H1 (cell line): ENCODE data around the gene RPS15. TPM values are rescaled to one million over a fixed set of nuclear protein-coding genes. Genes with fewer than 3 reads are reported as not detected.

Experiments
- CTCF ChIA-PET: fragments of 300-600 bp; sonication (Branson Sonifier 250); formaldehyde crosslinking; loops from one replicate; lab custom pipeline; 2021; ENCODE audit not compliant: partially characterized antibody; lab: Charles Lee
- POLR2A ChIA-PET: fragments of 300-600 bp; sonication (Branson Sonifier 250); formaldehyde crosslinking; loops from one replicate; lab custom pipeline; 2021; ENCODE audit warnings: inconsistent platforms; ENCODE audit not compliant: partially characterized antibody; lab: Charles Lee
- DNase-seq, 2 experiments: peaks; one replicate each; pipeline versions ENCODE4 v3.0.0 to v3.0.0-alpha.2; 2010 to 2022; ENCODE audit warnings: low spot score in 2 of 2, low read depth in 1 of 2, mixed read lengths in 1 of 2
- FAIRE-seq: peaks from 2 replicates; lab custom pipeline; 2011; peaks lifted over from hg19 to GRCh38; lab: Jason Lieb, UNC
- H2AFZ ChIP-seq: 2 replicates; pipeline ENCODE4 v1.8.1; 2012; ENCODE audit warnings: low read length, inconsistent platforms
- H2AK5ac ChIP-seq: 2 replicates; pipeline ENCODE4 v1.6.1; 2013; ENCODE audit warnings: low read depth, low read length
- H2BK120ac ChIP-seq: replicated peaks from 2 replicates; pipeline ENCODE3; 2013; ENCODE audit warnings: low read depth, low read length, inconsistent platforms
- H2BK12ac ChIP-seq: 2 replicates; pipeline ENCODE4 v1.6.1; 2013; ENCODE audit warnings: low read depth, low read length
- H2BK15ac ChIP-seq: 2 replicates; pipeline ENCODE4 v1.6.1; 2013; ENCODE audit warnings: low read length
- H2BK20ac ChIP-seq: 2 replicates; pipeline ENCODE4 v1.6.1; 2013; ENCODE audit warnings: low read length
- H2BK5ac ChIP-seq: 2 replicates; pipeline ENCODE4 v1.6.1; 2013; ENCODE audit warnings: low read depth, low read length
- H3K14ac ChIP-seq: 2 replicates; pipeline ENCODE4 v1.6.1; 2013; ENCODE audit warnings: inconsistent platforms; ENCODE audit not compliant: insufficient read length
- H3K18ac ChIP-seq: 2 replicates; pipeline ENCODE4 v1.6.1; 2013; ENCODE audit warnings: low read length; ENCODE audit errors: extremely low read depth
- H3K23ac ChIP-seq: 2 replicates; pipeline ENCODE4 v1.6.1; 2013; ENCODE audit warnings: inconsistent platforms; ENCODE audit not compliant: insufficient read length
- H3K23me2 ChIP-seq: 2 replicates; pipeline ENCODE4 v1.6.1; 2013; ENCODE audit warnings: low read depth, low read length
- H3K27ac ChIP-seq: 2 replicates; pipeline ENCODE4 v1.6.1; 2011; ENCODE audit warnings: low read depth, low read length, inconsistent platforms
- H3K27me3 ChIP-seq, 4 experiments: replicated peaks in 1 of 4; 1 replicate in 1 of 4; 2 replicates in 3 of 4; pipeline versions ENCODE4 v1.6.1 to v1.8.1; 2011 to 2013; ENCODE audit warnings: low read length in 3 of 4, mild to moderate bottlenecking in 3 of 4, inconsistent platforms in 2 of 4, mixed read lengths in 2 of 4, moderate library complexity in 1 of 4; ENCODE audit not compliant: control insufficient read depth in 3 of 4, insufficient read depth in 3 of 4; ENCODE audit errors: extremely low read depth in 1 of 4
- H3K36me3 ChIP-seq, 4 experiments: 2 replicates each; pipeline versions ENCODE4 v1.6.1 to v1.8.1; 2011 to 2013; ENCODE audit warnings: mild to moderate bottlenecking in 4 of 4, low read length in 3 of 4, moderate library complexity in 2 of 4, control low read depth in 1 of 4, inconsistent platforms in 1 of 4; ENCODE audit not compliant: insufficient read depth in 4 of 4, control insufficient read depth in 2 of 4
- H3K4ac ChIP-seq: replicated peaks from 2 replicates; pipeline ENCODE3; 2013; ENCODE audit warnings: low read length, low read depth, mixed read lengths, inconsistent platforms; ENCODE audit not compliant: insufficient read length
- H3K4me1 ChIP-seq, 4 experiments: replicated peaks in 1 of 4; 1 replicate in 1 of 4; 2 replicates in 3 of 4; pipeline versions ENCODE4 v1.6.1 to v1.8.1; 2011 to 2013; ENCODE audit warnings: low read length in 3 of 4, inconsistent platforms in 2 of 4, mixed read lengths in 1 of 4; ENCODE audit not compliant: insufficient read depth in 4 of 4, control insufficient read depth in 3 of 4
- H3K4me2 ChIP-seq, 2 experiments: 2 replicates each; pipeline versions ENCODE4 v1.6.1 to v1.8.1; 2011 to 2013; ENCODE audit warnings: low read depth in 2 of 2, low read length in 2 of 2, control low read depth in 1 of 2, inconsistent platforms in 1 of 2, mild to moderate bottlenecking in 1 of 2; ENCODE audit not compliant: insufficient read depth in 1 of 2
- H3K4me3 ChIP-seq, 4 experiments: fragments of 200-600, 300-600 bp in 1 of 4; sonication (generic), shearing (Covaris generic), sonication (Bioruptor Twin) in 1 of 4; 2 replicates each; pipeline versions ENCODE4 v1.5.1 to v1.8.1; 2011 to 2016; ENCODE audit warnings: low read length in 4 of 4, low read depth in 3 of 4, control low read depth in 2 of 4, inconsistent platforms in 2 of 4, mild to moderate bottlenecking in 2 of 4, mixed read lengths in 1 of 4, moderate library complexity in 1 of 4; ENCODE audit not compliant: insufficient read depth in 2 of 4; ENCODE audit errors: extremely low read depth in 1 of 4
- H3K56ac ChIP-seq: replicated peaks from 2 replicates; pipeline ENCODE3; 2013; ENCODE audit warnings: low read depth, mild to moderate bottlenecking, mixed read lengths, low read length, inconsistent platforms; ENCODE audit not compliant: insufficient read length
- H3K79me1 ChIP-seq: 2 replicates; pipeline ENCODE4 v1.6.1; 2013; ENCODE audit warnings: low read depth, low read length, control low read depth
- H3K79me2 ChIP-seq, 2 experiments: 2 replicates each; pipeline versions ENCODE4 v1.6.1 to v1.8.1; 2012 to 2013; ENCODE audit warnings: low read length in 2 of 2, mild to moderate bottlenecking in 2 of 2, inconsistent platforms in 1 of 2; ENCODE audit not compliant: insufficient read depth in 2 of 2, control insufficient read depth in 1 of 2
- H3K9ac ChIP-seq, 4 experiments: replicated peaks in 1 of 4; 1 replicate in 1 of 4; 2 replicates in 3 of 4; pipeline versions ENCODE4 v1.6.1 to v1.8.1; 2011 to 2013; ENCODE audit warnings: low read depth in 3 of 4, low read length in 3 of 4, control low read depth in 2 of 4, mild to moderate bottlenecking in 2 of 4, moderate library complexity in 2 of 4, inconsistent platforms in 1 of 4; ENCODE audit errors: extremely low read depth in 1 of 4
- H3K9me3 ChIP-seq, 2 experiments: 2 replicates each; pipeline versions ENCODE4 v1.6.1 to v1.8.1; 2012 to 2013; ENCODE audit warnings: mild to moderate bottlenecking in 2 of 2, moderate library complexity in 2 of 2, control low read depth in 1 of 2, inconsistent platforms in 1 of 2, low read depth in 1 of 2, low read length in 1 of 2, mixed read lengths in 1 of 2; ENCODE audit not compliant: insufficient read depth in 2 of 2
- H4K20me1 ChIP-seq, 2 experiments: replicated peaks in 1 of 2; 2 replicates each; pipeline versions ENCODE3 to v1.8.1; 2011 to 2013; ENCODE audit warnings: inconsistent platforms in 2 of 2, low read length in 2 of 2, mild to moderate bottlenecking in 1 of 2; ENCODE audit not compliant: insufficient read depth in 2 of 2, control insufficient read depth in 1 of 2
- H4K5ac ChIP-seq: 2 replicates; pipeline ENCODE4 v1.6.1; 2013; ENCODE audit warnings: low read length, low read depth, mixed read lengths, inconsistent platforms; ENCODE audit not compliant: insufficient read length
- H4K8ac ChIP-seq: 2 replicates; pipeline ENCODE4 v1.8.0; 2013; ENCODE audit warnings: mild to moderate bottlenecking, moderate library complexity, low read length, inconsistent platforms; ENCODE audit not compliant: insufficient read depth; ENCODE audit errors: extremely low read depth
- H4K91ac ChIP-seq: replicated peaks from 2 replicates; pipeline ENCODE3; 2013; ENCODE audit warnings: low read length, mixed read lengths, inconsistent platforms; ENCODE audit not compliant: insufficient read length
- RFX5 ChIP-seq: IDR thresholded peaks from 2 replicates; pipeline ENCODE4 v1.6.1; 2011; ENCODE audit warnings: low read depth, low read length, improper control_type of control experiment, borderline replicate concordance
- WGBS, 2 experiments: shearing (Covaris generic) in 1 of 2; methylation state at CpG; one replicate each; pipeline versions ENCODE4 v1.1.6 to v1.1.7; 2013 to 2015; ENCODE audit warnings: low lambda C conversion rate in 2 of 2, mixed read lengths in 2 of 2, inconsistent platforms in 1 of 2, low coverage in 1 of 2, missing lambda C conversion rate in 1 of 2; ENCODE audit not compliant: insufficient replicate concordance in 2 of 2, insufficient coverage in 1 of 2, insufficient read length in 1 of 2; ENCODE audit errors: extremely low coverage in 1 of 2, missing lambda C conversion rate in 1 of 2; 5-methylcytosine and 5-hydroxymethylcytosine counted together
- polyA plus RNA-seq, 7 experiments: library from polyadenylated mRNA; depleted of rRNA in 3 of 7; stranded (reverse) in 5 of 7; unstranded in 2 of 7; fragments of >200 nt in 5 of 7; fragments of 200-250 nt in 2 of 7; gene quantifications; 1 replicate in 5 of 7; 2 replicates in 1 of 7; 4 replicates in 1 of 7; pipeline versions ENCODE4 v1.2.1 to v1.2.3, GENCODE V29; 2011 to 2013; ENCODE audit warnings: missing spikeins in 2 of 7, mixed read lengths in 2 of 7
- total RNA-seq: library from RNA; stranded (reverse); fragmentation: NEBNext Ultra II Directional; extraction: Animal tissue kit (Norgen Biotek cat#: 25700); gene quantifications from 2 replicates; pipeline ENCODE4 v1.2.1, GENCODE V29; 2021

RPS15 gene
- total and polyA plus RNA-seq, 2 of the 8 experiments (the other 6 are each of a cell fraction or from before 2014, with no cell fraction given) = 1,562 to 3,890 TPM

DNA sequence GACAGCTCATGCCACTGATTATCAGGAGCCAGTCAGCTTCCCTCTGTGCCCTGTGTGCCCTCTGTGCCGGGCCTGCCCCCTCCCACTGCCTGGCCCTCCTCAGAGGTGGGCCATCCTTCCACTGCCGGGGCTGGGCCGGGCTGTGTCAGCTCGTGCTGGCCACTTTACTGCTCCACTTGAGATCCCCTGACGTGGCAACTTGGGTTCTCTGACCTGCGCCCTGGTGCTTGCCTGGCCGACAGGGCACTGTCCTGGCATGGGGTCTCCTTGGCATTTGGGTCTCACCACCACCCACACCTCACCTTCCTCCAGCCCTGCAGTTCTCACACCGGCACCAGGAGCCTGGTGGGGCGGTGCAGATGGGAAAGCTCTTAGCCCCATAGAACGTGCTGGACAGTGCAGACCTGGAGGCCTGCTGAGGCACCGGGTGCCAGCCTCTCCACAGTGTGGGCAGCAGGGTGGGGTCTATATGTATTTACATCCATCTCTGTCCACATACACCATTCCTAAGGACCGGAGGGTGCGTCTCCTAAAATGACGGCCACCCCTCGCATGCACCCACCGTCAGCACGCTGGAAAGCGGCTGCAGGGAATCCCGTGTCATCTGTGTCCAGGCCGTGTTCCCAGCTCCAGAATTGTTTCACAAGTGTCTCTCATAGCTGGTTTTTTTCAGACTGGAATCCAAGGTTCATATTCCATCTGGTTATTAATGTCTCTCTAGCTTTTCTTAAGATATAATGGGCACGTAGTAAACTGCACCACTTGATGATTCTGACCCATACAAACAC is 19.1 kb upstream of the RPS15 start:
- FAIRE-seq = no peak
- Histone ChIP-seq H3K23me2 (peaks cover 2% of the 10 kb centered on the region; the same call in 1 of the 2 replicates), H3K9me3 (no peaks in the 10 kb centered on the region), H4K5ac (no peak overlapping the region), H3K27ac (no peak overlapping the region), H4K91ac (no peak overlapping the region), H3K4me2 (no peak overlapping the region), H2BK15ac (no peak overlapping the region), H3K36me3 (peaks cover 30 to 65% (median 47%) of the 10 kb centered on the region in 4 experiments), H3K79me2 (peaks cover 29 to 92% of the 10 kb centered on the region in 2 experiments), H4K20me1 (peaks cover 54 to 55% of the 10 kb centered on the region in 2 experiments), H2AFZ (no peak overlapping the region), H3K9ac (no peak overlapping the region), H2BK5ac (no peak overlapping the region; the same call in 1 of the 2 replicates), H2BK120ac (no peak overlapping the region), H2BK12ac (no peak overlapping the region), H3K27me3 (no peaks in the 10 kb centered on the region), H4K8ac (peak overlapping the region; percentile 51; the same call in 1 of the 2 replicates), H3K4ac (no peak overlapping the region), H3K56ac (no peak overlapping the region), H3K23ac (no peak overlapping the region), H3K4me1 (peaks cover 8 to 28% (median 17%) of the 10 kb centered on the region in 4 experiments), H3K14ac (no peak overlapping the region), H2BK20ac (no peak overlapping the region), H3K18ac (no peak overlapping the region), H3K79me1 (peaks cover 25% of the 10 kb centered on the region), H3K4me3 (no peak overlapping the region), H2AK5ac (no peak overlapping the region)
- 94% methylated on average over 15 of the region's 21 CpGs; no CpG with 5 or more reads in 1 of the 2 experiments for WGBS, 2 experiments
- POLR2A ChIA-PET = interaction anchor here (0.7 to 1.2 kb wide), 4 partner anchors 10 to 53 kb away, joined by 3 to 5 read pairs (median 3); no protein-coding TSS in a partner anchor
- no peak for DNase-seq
- CTCF ChIA-PET = interaction anchor here (0.7 to 1.5 kb wide), 2 partner anchors 61 to 762 kb away, joined by 3 to 4 read pairs; no protein-coding TSS in a partner anchor
- TF ChIP-seq RFX5 = no peak
